HepG2 (cell line): ENCODE results near the gene ADCY10. TPM values are rescaled to one million over a fixed set of nuclear protein-coding genes. Genes with fewer than 3 reads are reported as not detected.

Experiments
- ATAC-seq: fragments of 200-7000 bp; cut with Tn5 transposase; 3 replicates; pipeline ENCODE4 v1.9.1; 2020; ENCODE audit warnings: mild to moderate bottlenecking, moderate library complexity
- BruUV-seq: library from RNA; stranded (reverse); fragments of 400-500 nt; replicated peaks from 2 replicates; lab custom pipeline; 2021; lab: Mats Ljungman, UMichigan
- CTCF ChIA-PET: fragments of 300-600 bp; formaldehyde crosslinking; extraction: SDS; loops from one replicate; lab custom pipeline; 2021; ENCODE audit warnings: low total read pairs, inconsistent platforms, low intra/inter-chr PET ratio; lab: Yijun Ruan, JAX
- POLR2A ChIA-PET: fragments of 350-600 bp; sonication (Branson Sonifier 250); formaldehyde crosslinking; loops from one replicate; lab custom pipeline; 2020; ENCODE audit warnings: antibody characterized with exemption, inconsistent platforms; lab: Yijun Ruan, JAX
- DNase-seq: peaks from one replicate; pipeline ENCODE4 v3.0.0-alpha.2; 2015; ENCODE audit warnings: low spot score
- FAIRE-seq: peaks from 3 replicates; lab custom pipeline; 2011; peaks lifted over from hg19 to GRCh38; lab: Jason Lieb, UNC
- H2AFZ ChIP-seq: one replicate; pipeline ENCODE4 v1.6.1; 2011; ENCODE audit warnings: low read length, inconsistent platforms
- H3K27ac ChIP-seq: fragments of 300-600 bp; 3 replicates; pipeline ENCODE4 v1.8.0; 2011; ENCODE audit warnings: mixed run types, mild to moderate bottlenecking, mixed read lengths, low read length, inconsistent platforms; ENCODE audit not compliant: insufficient read depth; ENCODE audit errors: extremely low read length
- H3K27me3 ChIP-seq, 2 experiments: fragments of 200-600 bp in 1 of 2; 2 replicates in 1 of 2; 3 replicates in 1 of 2; pipeline versions ENCODE4 v1.6.0 to v1.8.0; 2011; ENCODE audit warnings: low read length in 2 of 2, mild to moderate bottlenecking in 2 of 2, moderate library complexity in 2 of 2, inconsistent platforms in 1 of 2; ENCODE audit not compliant: insufficient read depth in 2 of 2, control insufficient read depth in 1 of 2
- H3K36me3 ChIP-seq, 2 experiments: fragments of 200-600 bp in 1 of 2; replicated peaks in 1 of 2; 2 replicates in 1 of 2; 3 replicates in 1 of 2; pipeline versions ENCODE4 v1.5.1 to v1.8.0; 2011; ENCODE audit warnings: low read length in 2 of 2, inconsistent platforms in 1 of 2; ENCODE audit not compliant: insufficient read depth in 2 of 2, control insufficient read depth in 1 of 2
- H3K4me1 ChIP-seq: 2 replicates; pipeline ENCODE4 v1.5.1; 2012; ENCODE audit warnings: low read length, inconsistent platforms; ENCODE audit not compliant: insufficient read depth
- H3K4me2 ChIP-seq: 2 replicates; pipeline ENCODE4 v1.6.0; 2011; ENCODE audit warnings: low read depth, low read length, inconsistent platforms
- H3K4me3 ChIP-seq, 3 experiments: fragments of 200-600 bp in 1 of 3; sonication (generic), shearing (Covaris generic) in 1 of 3; replicated peaks in 1 of 3; 2 replicates each; pipeline ENCODE4 v1.5.1; 2011 to 2016; ENCODE audit warnings: low read length in 3 of 3, inconsistent platforms in 2 of 3, low read depth in 2 of 3, mild to moderate bottlenecking in 2 of 3, control low read depth in 1 of 3, mixed read lengths in 1 of 3; ENCODE audit not compliant: insufficient read depth in 1 of 3
- H3K79me2 ChIP-seq: one replicate; pipeline ENCODE4 v1.6.1; 2011; ENCODE audit warnings: low read length, inconsistent platforms; ENCODE audit not compliant: insufficient read depth
- H3K9ac ChIP-seq: 2 replicates; pipeline ENCODE4 v1.6.0; 2011; ENCODE audit warnings: mild to moderate bottlenecking, low read depth, low read length, inconsistent platforms; ENCODE audit not compliant: insufficient read depth
- H3K9me3 ChIP-seq: 2 replicates; pipeline ENCODE4 v1.5.1; 2012; ENCODE audit warnings: mild to moderate bottlenecking, low read length
- H4K20me1 ChIP-seq: 2 replicates; pipeline ENCODE4 v1.6.0; 2011; ENCODE audit warnings: inconsistent platforms, mild to moderate bottlenecking, low read length, moderate library complexity; ENCODE audit not compliant: insufficient read depth
- FOSL1 ChIP-seq: sonication (generic); formaldehyde crosslinking; IDR thresholded peaks from 2 replicates; pipeline ENCODE4 v1.9.0; 2021; ENCODE audit warnings: missing genetic modification reagents, borderline replicate concordance
- MATR3 ChIP-seq: sonication (generic); formaldehyde crosslinking; IDR thresholded peaks from 2 replicates; pipeline ENCODE4 v1.4.0; 2020; ENCODE audit warnings: missing genetic modification reagents
- PAF1 ChIP-seq: IDR thresholded peaks from 2 replicates; pipeline ENCODE4 v1.6.1; 2016; ENCODE audit warnings: missing genetic modification reagents, missing compliant biosample characterization
- SIN3B ChIP-seq: fragments of 150-350 bp; IDR thresholded peaks from 2 replicates; pipeline ENCODE4 v1.6.1; 2014; ENCODE audit warnings: low read length
- SOX13 ChIP-seq, 3 experiments: fragments of 450-650 bp in 1 of 3; sonication (generic) in 1 of 3; formaldehyde crosslinking in 1 of 3; IDR thresholded peaks in 2 of 3; conservative IDR thresholded peaks in 1 of 3; 2 replicates each; pipeline versions ENCODE4 v1.5.0 to v1.6.1; 2016 to 2020; ENCODE audit warnings: antibody characterized with exemption in 1 of 3, mild to moderate bottlenecking in 1 of 3, missing compliant biosample characterization in 1 of 3, missing genetic modification reagents in 1 of 3, moderate library complexity in 1 of 3
- in situ Hi-C: cut with HindIII; loops from 2 replicates; pipeline ENCODE4 v1.10.0; 2017; ENCODE audit warnings: low pct_unique_long_range_greater_than_20kb; ENCODE audit not compliant: extremely low pct_ligation_motif_present
- intact Hi-C: fragments of 100-400 bp; cut with micrococcal nuclease; formaldehyde crosslinking; loops from one replicate; pipeline ENCODE4 v1.10.0; 2022; ENCODE audit not compliant: unreplicated experiment
- polyA plus RNA-seq, 8 experiments: library from polyadenylated mRNA; depleted of rRNA in 3 of 8; stranded (reverse) in 7 of 8; unstranded in 1 of 8; fragments of >200 nt; fragmentation: Illumina TruSeq in 4 of 8; extraction: Trizol in 4 of 8; gene quantifications; 2 replicates each; pipeline versions ENCODE4 v1.2.1 to v1.2.3, GENCODE V29; 2011 to 2016; ENCODE audit warnings: low read depth in 4 of 8, missing spikeins in 1 of 8, mixed read lengths in 1 of 8; ENCODE audit not compliant: insufficient read depth in 1 of 8
- total RNA-seq, 5 experiments: library from RNA; depleted of rRNA; stranded (reverse); fragments of >200 nt; fragmentation: Illumina TruSeq; extraction: Trizol; gene quantifications; 2 replicates each; pipeline ENCODE4 v1.2.3, GENCODE V29; 2016; ENCODE audit warnings: low read depth in 1 of 5
- TF ChIP-seq, protein P1 (sequence below): sonication (generic); formaldehyde crosslinking; IDR thresholded peaks from 2 replicates; pipeline ENCODE4 v1.5.1; 2020; ENCODE audit warnings: mild to moderate bottlenecking, missing genetic modification reagents
- TF ChIP-seq, protein P2 (sequence below): sonication (generic); formaldehyde crosslinking; IDR thresholded peaks from 2 replicates; pipeline ENCODE4 v1.9.0; 2021; ENCODE audit warnings: mild to moderate bottlenecking, missing genetic modification reagents

The ADCY10 gene
- total and polyA plus RNA-seq, 2 of the 13 experiments (the other 11 are each of a cell fraction or from before 2014, with no cell fraction given), result 0.02 to 0.03 TPM

DNA sequence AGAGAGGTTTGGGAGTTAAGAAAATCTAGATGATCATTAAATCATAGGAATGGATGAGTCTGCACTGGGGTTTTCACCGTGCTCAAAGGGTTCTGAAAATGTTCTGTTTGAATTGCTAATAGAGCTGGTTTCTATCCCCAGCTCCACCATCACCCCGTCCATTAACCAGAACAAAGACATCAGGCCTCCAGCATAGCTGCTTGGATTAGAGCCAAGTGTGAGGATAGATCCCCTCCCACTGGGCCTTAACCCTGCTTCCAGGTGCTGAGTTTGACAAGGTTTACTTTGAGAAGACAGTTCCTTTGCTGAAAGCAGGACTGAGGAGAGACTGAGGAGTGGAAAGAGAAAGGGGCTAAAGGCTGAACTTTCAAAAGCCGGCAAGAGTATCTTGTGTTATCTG, 143.8 kb downstream of the ADCY10 start (continued):
- TF ChIP-seq, protein P1, sequence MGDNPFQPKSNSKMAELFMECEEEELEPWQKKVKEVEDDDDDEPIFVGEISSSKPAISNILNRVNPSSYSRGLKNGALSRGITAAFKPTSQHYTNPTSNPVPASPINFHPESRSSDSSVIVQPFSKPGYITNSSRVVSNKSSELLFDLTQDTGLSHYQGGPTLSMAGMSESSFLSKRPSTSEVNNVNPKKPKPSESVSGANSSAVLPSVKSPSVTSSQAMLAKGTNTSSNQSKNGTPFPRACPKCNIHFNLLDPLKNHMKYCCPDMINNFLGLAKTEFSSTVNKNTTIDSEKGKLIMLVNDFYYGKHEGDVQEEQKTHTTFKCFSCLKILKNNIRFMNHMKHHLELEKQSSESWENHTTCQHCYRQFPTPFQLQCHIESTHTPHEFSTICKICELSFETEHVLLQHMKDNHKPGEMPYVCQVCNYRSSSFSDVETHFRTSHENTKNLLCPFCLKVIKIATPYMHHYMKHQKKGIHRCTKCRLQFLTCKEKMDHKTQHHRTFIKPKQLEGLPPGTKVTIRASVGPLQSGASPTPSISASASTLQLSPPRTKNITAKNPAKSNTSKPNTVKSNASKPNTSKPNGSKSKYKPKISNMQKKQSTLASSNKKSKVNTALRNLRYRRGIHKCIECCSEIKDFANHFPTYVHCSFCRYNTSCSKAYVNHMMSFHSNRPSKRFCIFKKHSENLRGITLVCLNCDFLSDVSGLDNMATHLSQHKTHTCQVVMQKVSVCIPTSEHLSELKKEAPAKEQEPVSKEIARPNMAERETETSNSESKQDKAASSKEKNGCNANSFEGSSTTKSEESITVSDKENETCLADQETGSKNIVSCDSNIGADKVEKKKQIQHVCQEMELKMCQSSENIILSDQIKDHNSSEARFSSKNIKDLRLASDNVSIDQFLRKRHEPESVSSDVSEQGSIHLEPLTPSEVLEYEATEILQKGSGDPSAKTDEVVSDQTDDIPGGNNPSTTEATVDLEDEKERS (CRISPR knock-in tag), result no peak

DNA sequence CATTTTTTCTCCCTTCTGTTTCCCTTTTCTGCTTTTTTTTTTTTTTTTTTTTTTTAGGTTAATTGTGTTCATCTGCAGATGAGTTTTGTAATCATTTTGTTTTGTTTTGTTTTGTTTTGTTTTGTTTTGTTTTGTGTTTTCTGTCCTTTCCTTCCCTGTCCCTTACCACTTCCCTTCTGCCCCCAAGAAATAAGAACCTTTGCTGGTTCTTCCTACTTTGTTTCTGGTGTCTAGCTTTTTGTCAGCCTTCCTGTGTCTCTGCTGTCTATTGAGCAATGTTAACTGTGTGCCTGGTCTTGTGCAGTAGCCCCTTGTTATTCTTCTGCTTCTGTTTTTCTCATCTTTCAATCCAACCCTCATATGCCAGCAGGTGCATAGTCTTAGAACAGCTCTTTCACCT, 146.2 kb downstream of the ADCY10 start:
- Histone ChIP-seq H3K36me3 (peaks cover 5 to 41% of the 10 kb centered on the region in 2 experiments), H3K79me2 (peaks cover 2% of the 10 kb centered on the region), H3K4me3 (no peak overlapping the region), H3K27ac (no peak overlapping the region), H3K9me3 (no peaks in the 10 kb centered on the region), H2AFZ (no peak overlapping the region), H4K20me1 (no peaks in the 10 kb centered on the region), H3K27me3 (no peaks in the 10 kb centered on the region), H3K4me2 (no peak overlapping the region), H3K9ac (no peak overlapping the region), H3K4me1 (peaks cover 21% of the 10 kb centered on the region)
- TF ChIP-seq PAF1 (CRISPR knock-in tag) (no peak), SIN3B (no peak), FOSL1 (CRISPR knock-in tag) (no peak), SOX13 (IDR thresholded peaks at IDR 0.05) (no peak), SOX13 (CRISPR knock-in tag; conservative IDR thresholded peaks at IDR 0.05 in 1 of 2, IDR thresholded peaks at IDR 0.05 in 1 of 2) (no peak), MATR3 (CRISPR knock-in tag) (no peak)
- TF ChIP-seq, protein P2, sequence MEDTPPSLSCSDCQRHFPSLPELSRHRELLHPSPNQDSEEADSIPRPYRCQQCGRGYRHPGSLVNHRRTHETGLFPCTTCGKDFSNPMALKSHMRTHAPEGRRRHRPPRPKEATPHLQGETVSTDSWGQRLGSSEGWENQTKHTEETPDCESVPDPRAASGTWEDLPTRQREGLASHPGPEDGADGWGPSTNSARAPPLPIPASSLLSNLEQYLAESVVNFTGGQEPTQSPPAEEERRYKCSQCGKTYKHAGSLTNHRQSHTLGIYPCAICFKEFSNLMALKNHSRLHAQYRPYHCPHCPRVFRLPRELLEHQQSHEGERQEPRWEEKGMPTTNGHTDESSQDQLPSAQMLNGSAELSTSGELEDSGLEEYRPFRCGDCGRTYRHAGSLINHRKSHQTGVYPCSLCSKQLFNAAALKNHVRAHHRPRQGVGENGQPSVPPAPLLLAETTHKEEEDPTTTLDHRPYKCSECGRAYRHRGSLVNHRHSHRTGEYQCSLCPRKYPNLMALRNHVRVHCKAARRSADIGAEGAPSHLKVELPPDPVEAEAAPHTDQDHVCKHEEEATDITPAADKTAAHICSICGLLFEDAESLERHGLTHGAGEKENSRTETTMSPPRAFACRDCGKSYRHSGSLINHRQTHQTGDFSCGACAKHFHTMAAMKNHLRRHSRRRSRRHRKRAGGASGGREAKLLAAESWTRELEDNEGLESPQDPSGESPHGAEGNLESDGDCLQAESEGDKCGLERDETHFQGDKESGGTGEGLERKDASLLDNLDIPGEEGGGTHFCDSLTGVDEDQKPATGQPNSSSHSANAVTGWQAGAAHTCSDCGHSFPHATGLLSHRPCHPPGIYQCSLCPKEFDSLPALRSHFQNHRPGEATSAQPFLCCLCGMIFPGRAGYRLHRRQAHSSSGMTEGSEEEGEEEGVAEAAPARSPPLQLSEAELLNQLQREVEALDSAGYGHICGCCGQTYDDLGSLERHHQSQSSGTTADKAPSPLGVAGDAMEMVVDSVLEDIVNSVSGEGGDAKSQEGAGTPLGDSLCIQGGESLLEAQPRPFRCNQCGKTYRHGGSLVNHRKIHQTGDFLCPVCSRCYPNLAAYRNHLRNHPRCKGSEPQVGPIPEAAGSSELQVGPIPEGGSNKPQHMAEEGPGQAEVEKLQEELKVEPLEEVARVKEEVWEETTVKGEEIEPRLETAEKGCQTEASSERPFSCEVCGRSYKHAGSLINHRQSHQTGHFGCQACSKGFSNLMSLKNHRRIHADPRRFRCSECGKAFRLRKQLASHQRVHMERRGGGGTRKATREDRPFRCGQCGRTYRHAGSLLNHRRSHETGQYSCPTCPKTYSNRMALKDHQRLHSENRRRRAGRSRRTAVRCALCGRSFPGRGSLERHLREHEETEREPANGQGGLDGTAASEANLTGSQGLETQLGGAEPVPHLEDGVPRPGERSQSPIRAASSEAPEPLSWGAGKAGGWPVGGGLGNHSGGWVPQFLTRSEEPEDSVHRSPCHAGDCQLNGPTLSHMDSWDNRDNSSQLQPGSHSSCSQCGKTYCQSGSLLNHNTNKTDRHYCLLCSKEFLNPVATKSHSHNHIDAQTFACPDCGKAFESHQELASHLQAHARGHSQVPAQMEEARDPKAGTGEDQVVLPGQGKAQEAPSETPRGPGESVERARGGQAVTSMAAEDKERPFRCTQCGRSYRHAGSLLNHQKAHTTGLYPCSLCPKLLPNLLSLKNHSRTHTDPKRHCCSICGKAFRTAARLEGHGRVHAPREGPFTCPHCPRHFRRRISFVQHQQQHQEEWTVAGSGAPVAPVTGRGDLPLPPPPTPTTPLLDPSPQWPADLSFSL (CRISPR knock-in tag), result no peak
- no peak for ATAC-seq
- no peak for FAIRE-seq
- DNase-seq, result no peak
- ChIA-PET POLR2A (no interaction called here), CTCF (no interaction called here)
- BruUV-seq, result no TSS peak
- intact Hi-C loops (no loop called here), in situ Hi-C loops (no loop called here)
